Stimulated activated naive CD8-positive, alpha-beta T cell treated with anti-CD3 and anti-CD28 coated beads, Interleukin-15, amount 100 ng/mL, for 72 hours (primary cell): ENCODE results near the gene HS6ST1.
"Not testable (repeated sequence)": the region's sequence is repeated elsewhere in the genome, so short reads cannot be mapped to it uniquely, and the experiment has no call there.

Source experiments
- ATAC-seq: fragments of 150-1000 bp; cut with Tn5 transposase; 2 replicates; pipeline ENCODE4 v1.10.0; 2021; ENCODE audit warnings: mild to moderate bottlenecking, moderate library complexity
- DNase-seq, 2 donors: peaks; one replicate each; pipeline ENCODE4 v3.0.0; 2021 to 2022
- H3K27ac Mint-ChIP-seq, 2 donors: one replicate each; pipeline ENCODE4 v1.8.0; 2022; ENCODE audit warnings: mild to moderate bottlenecking in 2 of 2, mixed read lengths in 2 of 2, moderate library complexity in 2 of 2
- H3K27me3 Mint-ChIP-seq: one replicate; pipeline ENCODE4 v1.8.0; 2022; ENCODE audit warnings: mixed read lengths
- H3K4me1 Mint-ChIP-seq: one replicate; pipeline ENCODE4 v1.8.0; 2022; ENCODE audit warnings: mild to moderate bottlenecking, mixed read lengths
- H3K4me3 Mint-ChIP-seq, 2 donors: one replicate each; pipeline ENCODE4 v1.8.0; 2022; ENCODE audit warnings: mild to moderate bottlenecking in 2 of 2, mixed read lengths in 2 of 2, moderate library complexity in 1 of 2
- H3K9me3 Mint-ChIP-seq, 2 donors: one replicate each; pipeline ENCODE4 v1.8.0; 2022; ENCODE audit warnings: mixed read lengths in 2 of 2

The HS6ST1 gene

GRCh38 chr2:128268611-128269010 is 50.1 kb downstream of the HS6ST1 start:
- not testable (repeated sequence) for H3K4me1 Mint-ChIP-seq, DNase-seq, H3K4me3 Mint-ChIP-seq, ATAC-seq, H3K27me3 Mint-ChIP-seq, H3K27ac Mint-ChIP-seq, H3K9me3 Mint-ChIP-seq

- ATAC-seq, H3K27ac Mint-ChIP-seq, H3K4me1 Mint-ChIP-seq, H3K4me3 Mint-ChIP-seq, H3K9me3 Mint-ChIP-seq, DNase-seq, H3K27me3 Mint-ChIP-seq: not testable (repeated sequence)
Observed at GRCh38 chr2:128268145-128268544, 50.5 kb downstream of the HS6ST1 start.

GRCh38 chr2:128267649-128268048 is 51.0 kb downstream of the HS6ST1 start:
- not testable (repeated sequence) for ATAC-seq, H3K9me3 Mint-ChIP-seq, H3K4me1 Mint-ChIP-seq, DNase-seq, H3K4me3 Mint-ChIP-seq, H3K27me3 Mint-ChIP-seq, H3K27ac Mint-ChIP-seq

GRCh38 chr2:128267197-128267596 is 51.5 kb downstream of the HS6ST1 start:
- not testable (repeated sequence) for H3K4me1 Mint-ChIP-seq

GRCh38 chr2:128266463-128266862 is 52.2 kb downstream of the HS6ST1 start:
- not testable (repeated sequence) for H3K27ac Mint-ChIP-seq, H3K27me3 Mint-ChIP-seq, H3K4me3 Mint-ChIP-seq, ATAC-seq, H3K4me1 Mint-ChIP-seq, DNase-seq, H3K9me3 Mint-ChIP-seq

More at GRCh38 chr2:128267197-128267596, 51.5 kb downstream of the HS6ST1 start:
- H3K27me3 Mint-ChIP-seq, ATAC-seq, H3K27ac Mint-ChIP-seq, DNase-seq, H3K4me3 Mint-ChIP-seq, H3K9me3 Mint-ChIP-seq: not testable (repeated sequence)

- H3K9me3 Mint-ChIP-seq, ATAC-seq, DNase-seq, H3K27me3 Mint-ChIP-seq, H3K4me3 Mint-ChIP-seq, H3K27ac Mint-ChIP-seq, H3K4me1 Mint-ChIP-seq: not testable (repeated sequence)
Observed at GRCh38 chr2:128265608-128265993, 53.1 kb downstream of the HS6ST1 start.

- H3K4me1 Mint-ChIP-seq: no peaks in the 10 kb centered on the region
- H3K27ac Mint-ChIP-seq: no peak overlapping the region
- H3K9me3 Mint-ChIP-seq: no peaks in the 10 kb centered on the region
- no peaks in the 10 kb centered on the region for H3K27me3 Mint-ChIP-seq
- H3K4me3 Mint-ChIP-seq: no peak overlapping the region
- ATAC-seq (no peak), DNase-seq (no peak)
Observed at GRCh38 chr2:128264881-128265607, 53.6 kb downstream of the HS6ST1 start.

GRCh38 chr2:128263902-128264331 is 54.8 kb downstream of the HS6ST1 start:
- Mint-ChIP-seq H3K27me3 (no peaks in the 10 kb centered on the region), H3K9me3 (no peaks in the 10 kb centered on the region), H3K27ac (no peak overlapping the region), H3K4me3 (no peak overlapping the region), H3K4me1 (no peaks in the 10 kb centered on the region)
- DNase-seq (no peak), ATAC-seq (no peak)

GRCh38 chr2:128262315-128263253 is 56.1 kb downstream of the HS6ST1 start:
- Mint-ChIP-seq H3K27me3 (no peaks in the 10 kb centered on the region), H3K27ac (no peak overlapping the region), H3K4me1 (no peaks in the 10 kb centered on the region), H3K9me3 (no peaks in the 10 kb centered on the region), H3K4me3 (no peak overlapping the region)
- no peak for DNase-seq
- ATAC-seq: peak; percentile 15

- ATAC-seq: peak; percentile 54
- DNase-seq: no peak
- Mint-ChIP-seq H3K27ac (peak overlapping the region; percentile 72 to 92), H3K4me3 (no peak overlapping the region), H3K4me1 (no peaks in the 10 kb centered on the region), H3K27me3 (peaks cover 8% of the 10 kb centered on the region), H3K9me3 (no peaks in the 10 kb centered on the region)
Observed at GRCh38 chr2:128261245-128262128, 57.2 kb downstream of the HS6ST1 start.

GRCh38 chr2:128260239-128261138 is 58.2 kb downstream of the HS6ST1 start:
- H3K27me3 Mint-ChIP-seq: peaks cover 16% of the 10 kb centered on the region
- no peak overlapping the region for H3K27ac Mint-ChIP-seq
- ATAC-seq (no peak), DNase-seq (no peak)
- no peaks in the 10 kb centered on the region for H3K4me1 Mint-ChIP-seq
- H3K4me3 Mint-ChIP-seq: no peak overlapping the region
- H3K9me3 Mint-ChIP-seq: no peaks in the 10 kb centered on the region

- Mint-ChIP-seq H3K27ac (no peak overlapping the region), H3K4me1 (no peaks in the 10 kb centered on the region), H3K27me3 (peaks cover 16% of the 10 kb centered on the region), H3K9me3 (no peaks in the 10 kb centered on the region), H3K4me3 (no peak overlapping the region)
- no peak for DNase-seq
- no peak for ATAC-seq
Observed at GRCh38 chr2:128259585-128259984, 59.1 kb downstream of the HS6ST1 start.

GRCh38 chr2:128258218-128258617 is 60.5 kb downstream of the HS6ST1 start:
- peaks cover 16% of the 10 kb centered on the region for H3K27me3 Mint-ChIP-seq
- no peaks in the 10 kb centered on the region for H3K9me3 Mint-ChIP-seq
- H3K4me3 Mint-ChIP-seq: no peak overlapping the region
- DNase-seq: no peak
- H3K27ac Mint-ChIP-seq: no peak overlapping the region
- no peak for ATAC-seq
- H3K4me1 Mint-ChIP-seq: no peaks in the 10 kb centered on the region

GRCh38 chr2:128252501-128252900 is 66.2 kb downstream of the HS6ST1 start:
- Mint-ChIP-seq H3K4me1 (no peaks in the 10 kb centered on the region), H3K4me3 (no peak overlapping the region), H3K27me3 (peaks cover 16% of the 10 kb centered on the region), H3K27ac (peak overlapping the region in 1 of 2 donors; percentile 60), H3K9me3 (no peaks in the 10 kb centered on the region)
- DNase-seq (peak in 1 of 2 donors; percentile 1), ATAC-seq (no peak)
